Immature natural killer cell (primary cell): ENCODE data around the gene TM4SF1. TPM values are rescaled to one million over a fixed set of nuclear protein-coding genes. Genes with fewer than 3 reads are reported as not detected.
"Not testable (repeated sequence)": the region's sequence is repeated elsewhere in the genome, so short reads cannot be mapped to it uniquely, and the experiment has no call there.

Source experiments
- DNase-seq, 3 donors: peaks; one replicate each; pipeline ENCODE4 v3.0.0; 2022; ENCODE audit warnings: mixed read lengths in 1 of 3
- H3K27ac Mint-ChIP-seq, 6 donors: one replicate each; pipeline ENCODE4 v1.8.0; 2020; ENCODE audit warnings: mixed read lengths in 6 of 6, mild to moderate bottlenecking in 5 of 6, inconsistent platforms in 4 of 6, moderate library complexity in 3 of 6
- H3K27me3 Mint-ChIP-seq, 3 donors: one replicate each; pipeline ENCODE4 v1.8.0; 2020 to 2021; ENCODE audit warnings: low read depth in 3 of 3, mild to moderate bottlenecking in 3 of 3, mixed read lengths in 3 of 3, moderate library complexity in 3 of 3, inconsistent platforms in 1 of 3
- H3K36me3 Mint-ChIP-seq, 3 donors: one replicate each; pipeline ENCODE4 v1.8.0; 2020; ENCODE audit warnings: mixed read lengths in 3 of 3, inconsistent platforms in 2 of 3, mild to moderate bottlenecking in 2 of 3
- H3K4me1 Mint-ChIP-seq, 2 donors: one replicate each; pipeline ENCODE4 v1.8.0; 2020; ENCODE audit warnings: inconsistent platforms in 2 of 2, mild to moderate bottlenecking in 2 of 2, mixed read lengths in 2 of 2, moderate library complexity in 1 of 2
- H3K4me3 Mint-ChIP-seq, 5 donors: one replicate each; pipeline ENCODE4 v1.8.0; 2020; ENCODE audit warnings: mild to moderate bottlenecking in 5 of 5, mixed read lengths in 5 of 5, inconsistent platforms in 3 of 5, moderate library complexity in 3 of 5
- H3K9me3 Mint-ChIP-seq, 6 donors: one replicate each; pipeline ENCODE4 v1.8.0; 2020; ENCODE audit warnings: mild to moderate bottlenecking in 6 of 6, mixed read lengths in 6 of 6, inconsistent platforms in 4 of 6, moderate library complexity in 3 of 6
- polyA plus RNA-seq, 3 donors: library from polyadenylated mRNA; unstranded; fragments of 300-500 nt; fragmentation: Illumina TruSeq; gene quantifications; one replicate each; pipeline ENCODE4 v1.2.3, GENCODE V29; 2021

Gene TM4SF1
- polyA plus RNA-seq, 3 donors from 2014 or later, result not detected

GRCh38 chr3:149366031-149366430, 11.4 kb downstream of the TM4SF1 start:
- Mint-ChIP-seq H3K27me3 (peaks cover 4 to 8% (median 4%) of the 10 kb centered on the region in 3 donors), H3K4me3 (no peak overlapping the region), H3K4me1 (no peaks in the 10 kb centered on the region), H3K9me3 (no peaks in the 10 kb centered on the region), H3K36me3 (no peaks in the 10 kb centered on the region), H3K27ac (no peak overlapping the region)
- DNase-seq, result no peak

- Mint-ChIP-seq H3K4me3 (no peak overlapping the region), H3K27me3 (peaks cover 2 to 12% (median 4%) of the 10 kb centered on the region in 3 donors), H3K27ac (no peak overlapping the region), H3K4me1 (no peaks in the 10 kb centered on the region), H3K9me3 (no peaks in the 10 kb centered on the region), H3K36me3 (no peaks in the 10 kb centered on the region)
- DNase-seq, result no peak
Observed at GRCh38 chr3:149364624-149365023, 12.8 kb downstream of the TM4SF1 start.

- Mint-ChIP-seq H3K4me3 (no peak overlapping the region), H3K36me3 (no peaks in the 10 kb centered on the region), H3K4me1 (no peaks in the 10 kb centered on the region), H3K27me3 (peaks cover 2 to 12% (median 4%) of the 10 kb centered on the region in 3 donors), H3K9me3 (no peaks in the 10 kb centered on the region), H3K27ac (no peak overlapping the region)
- DNase-seq, result no peak
Observed at GRCh38 chr3:149363053-149363452, 14.4 kb downstream of the TM4SF1 start.

GRCh38 chr3:149362366-149362765, 15.1 kb downstream of the TM4SF1 start:
- H3K27me3 Mint-ChIP-seq, result peaks cover 2 to 12% (median 4%) of the 10 kb centered on the region in 3 donors

GRCh38 chr3:149356630-149357029, 20.8 kb downstream of the TM4SF1 start:
- H3K27me3 Mint-ChIP-seq, result peaks cover 0 to 6% (median 2%) of the 10 kb centered on the region in 3 donors
- H3K9me3 Mint-ChIP-seq, result no peaks in the 10 kb centered on the region
- no peak for DNase-seq
- H3K4me3 Mint-ChIP-seq, result no peak overlapping the region
- no peaks in the 10 kb centered on the region for H3K36me3 Mint-ChIP-seq
- H3K4me1 Mint-ChIP-seq, result no peaks in the 10 kb centered on the region
- H3K27ac Mint-ChIP-seq, result no peak overlapping the region

More at GRCh38 chr3:149362366-149362765, 15.1 kb downstream of the TM4SF1 start:
- H3K36me3 Mint-ChIP-seq, result no peaks in the 10 kb centered on the region
- no peak for DNase-seq
- no peaks in the 10 kb centered on the region for H3K9me3 Mint-ChIP-seq
- no peak overlapping the region for H3K27ac Mint-ChIP-seq
- no peak overlapping the region for H3K4me3 Mint-ChIP-seq
- H3K4me1 Mint-ChIP-seq, result no peaks in the 10 kb centered on the region

- Mint-ChIP-seq H3K36me3 (no peaks in the 10 kb centered on the region), H3K4me1 (no peaks in the 10 kb centered on the region), H3K27ac (no peak overlapping the region), H3K9me3 (no peaks in the 10 kb centered on the region), H3K4me3 (no peak overlapping the region), H3K27me3 (peaks cover 0 to 6% (median 2%) of the 10 kb centered on the region in 3 donors)
- no peak for DNase-seq
Observed at GRCh38 chr3:149356044-149356592, 21.3 kb downstream of the TM4SF1 start.

- no peak overlapping the region for H3K27ac Mint-ChIP-seq
- H3K4me3 Mint-ChIP-seq, result no peak overlapping the region
- no peaks in the 10 kb centered on the region for H3K36me3 Mint-ChIP-seq
- no peaks in the 10 kb centered on the region for H3K9me3 Mint-ChIP-seq
- DNase-seq, result no peak
- H3K4me1 Mint-ChIP-seq, result no peaks in the 10 kb centered on the region
- H3K27me3 Mint-ChIP-seq, result peaks cover 0 to 3% (median 2%) of the 10 kb centered on the region in 3 donors
Observed at GRCh38 chr3:149353581-149354184, 23.8 kb downstream of the TM4SF1 start.

GRCh38 chr3:149352556-149352955, 24.9 kb downstream of the TM4SF1 start:
- H3K4me3 Mint-ChIP-seq, result no peak overlapping the region
- no peak overlapping the region for H3K27ac Mint-ChIP-seq
- peaks cover 0 to 2% (median 1%) of the 10 kb centered on the region in 3 donors for H3K27me3 Mint-ChIP-seq
- DNase-seq, result peak in 2 of 3 donors; percentile 17 to 29
- no peaks in the 10 kb centered on the region for H3K4me1 Mint-ChIP-seq
- H3K36me3 Mint-ChIP-seq, result no peaks in the 10 kb centered on the region
- H3K9me3 Mint-ChIP-seq, result no peaks in the 10 kb centered on the region

- no peak overlapping the region for H3K4me3 Mint-ChIP-seq
- no peak overlapping the region for H3K27ac Mint-ChIP-seq
- H3K4me1 Mint-ChIP-seq, result no peaks in the 10 kb centered on the region
- no peaks in the 10 kb centered on the region for H3K36me3 Mint-ChIP-seq
- no peak for DNase-seq
- H3K9me3 Mint-ChIP-seq, result peaks cover 0 to 2% (median 0%) of the 10 kb centered on the region in 6 donors
- peaks cover 2 to 7% (median 3%) of the 10 kb centered on the region in 3 donors for H3K27me3 Mint-ChIP-seq
Observed at GRCh38 chr3:149343951-149344350, 33.5 kb downstream of the TM4SF1 start.

- Mint-ChIP-seq H3K9me3 (peaks cover 0 to 2% (median 0%) of the 10 kb centered on the region in 6 donors), H3K27ac (no peak overlapping the region), H3K36me3 (no peaks in the 10 kb centered on the region), H3K4me1 (no peaks in the 10 kb centered on the region), H3K4me3 (no peak overlapping the region), H3K27me3 (peaks cover 2 to 9% (median 3%) of the 10 kb centered on the region in 3 donors)
- DNase-seq, result no peak
Observed at GRCh38 chr3:149342413-149343380, 34.8 kb downstream of the TM4SF1 start.

GRCh38 chr3:149340310-149340933, 37.0 kb downstream of the TM4SF1 start:
- Mint-ChIP-seq H3K4me3 (no peak overlapping the region), H3K27ac (no peak overlapping the region), H3K9me3 (peaks cover 0 to 2% (median 0%) of the 10 kb centered on the region in 6 donors), H3K36me3 (no peaks in the 10 kb centered on the region), H3K4me1 (no peaks in the 10 kb centered on the region), H3K27me3 (peaks cover 0 to 5% (median 0%) of the 10 kb centered on the region in 3 donors)
- DNase-seq, result no peak

- Mint-ChIP-seq H3K4me3 (no peak overlapping the region), H3K4me1 (no peaks in the 10 kb centered on the region), H3K36me3 (no peaks in the 10 kb centered on the region), H3K27ac (no peak overlapping the region), H3K27me3 (peaks cover 0 to 5% (median 0%) of the 10 kb centered on the region in 3 donors), H3K9me3 (peaks cover 0 to 2% (median 0%) of the 10 kb centered on the region in 6 donors)
- no peak for DNase-seq
Observed at GRCh38 chr3:149339931-149340309, 37.5 kb downstream of the TM4SF1 start.

GRCh38 chr3:149337486-149337885, 40.0 kb downstream of the TM4SF1 start:
- H3K27me3 Mint-ChIP-seq, DNase-seq, H3K27ac Mint-ChIP-seq, H3K4me3 Mint-ChIP-seq, H3K9me3 Mint-ChIP-seq, H3K4me1 Mint-ChIP-seq, H3K36me3 Mint-ChIP-seq: not testable (repeated sequence)
